ENCODE measurements around the gene SCN8A.

GRCh38 chr12:51840966-51841365 lies 249.9 kb downstream of the SCN8A start:
- TF ChIP-seq CTCF (IDR thresholded peaks at IDR 0.05; ENCODE audit: extremely low read depth in 1 of 2, insufficient read depth in 1 of 2, low read depth in 1 of 2, low read length in 2 of 2) = no peak
- TF ChIP-seq POLR2A (IDR thresholded peaks at IDR 0.05; ENCODE audit: low read depth, low read length) = no peak
- TF ChIP-seq EZH2 (IDR thresholded peaks at IDR 0.05; ENCODE audit: borderline replicate concordance, low read depth, low read length, severe bottlenecking) = no peak

Measured in endothelial cell of umbilical vein (primary cell).